ENCODE data around the gene SRRM4.

The SRRM4 gene

GRCh38 chr12:118981285-118982211, at the start of gene SRRM4:
Gene SRRM4, plus strand, starts transcription at chr12:118981541. Its CDS starts 342 bp downstream, at chr12:118981883.
- peak within 1 kb of the TSS; percentile 85 for H3K27ac ChIP-seq
- TF ChIP-seq, protein P1, sequence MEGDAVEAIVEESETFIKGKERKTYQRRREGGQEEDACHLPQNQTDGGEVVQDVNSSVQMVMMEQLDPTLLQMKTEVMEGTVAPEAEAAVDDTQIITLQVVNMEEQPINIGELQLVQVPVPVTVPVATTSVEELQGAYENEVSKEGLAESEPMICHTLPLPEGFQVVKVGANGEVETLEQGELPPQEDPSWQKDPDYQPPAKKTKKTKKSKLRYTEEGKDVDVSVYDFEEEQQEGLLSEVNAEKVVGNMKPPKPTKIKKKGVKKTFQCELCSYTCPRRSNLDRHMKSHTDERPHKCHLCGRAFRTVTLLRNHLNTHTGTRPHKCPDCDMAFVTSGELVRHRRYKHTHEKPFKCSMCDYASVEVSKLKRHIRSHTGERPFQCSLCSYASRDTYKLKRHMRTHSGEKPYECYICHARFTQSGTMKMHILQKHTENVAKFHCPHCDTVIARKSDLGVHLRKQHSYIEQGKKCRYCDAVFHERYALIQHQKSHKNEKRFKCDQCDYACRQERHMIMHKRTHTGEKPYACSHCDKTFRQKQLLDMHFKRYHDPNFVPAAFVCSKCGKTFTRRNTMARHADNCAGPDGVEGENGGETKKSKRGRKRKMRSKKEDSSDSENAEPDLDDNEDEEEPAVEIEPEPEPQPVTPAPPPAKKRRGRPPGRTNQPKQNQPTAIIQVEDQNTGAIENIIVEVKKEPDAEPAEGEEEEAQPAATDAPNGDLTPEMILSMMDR (IDR thresholded peaks at IDR 0.05) = no peak
- no peak for TF ChIP-seq ZFX (IDR thresholded peaks at IDR 0.05; ENCODE audit: borderline replicate concordance)

DNA sequence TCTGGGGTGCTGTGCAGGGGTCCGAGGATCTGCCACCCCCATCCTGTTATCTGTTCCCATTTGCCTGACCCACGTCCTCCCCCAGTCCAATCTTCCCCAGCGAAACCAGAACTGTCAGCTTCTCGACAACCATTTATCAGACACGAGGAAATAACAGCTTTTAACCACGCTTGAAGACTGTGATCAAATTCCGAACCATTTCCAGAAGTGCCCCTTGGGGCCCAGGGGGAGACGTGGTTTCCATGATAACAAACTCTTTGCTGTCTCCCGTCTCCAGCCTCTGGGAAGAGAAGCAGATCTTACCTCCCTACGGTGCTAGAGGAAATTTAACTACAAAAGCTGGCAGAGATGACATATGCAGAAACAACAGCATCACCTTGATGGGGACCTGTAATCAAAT, 35.1 kb upstream of the SRRM4 start:
- no peak overlapping the region for H3K27ac ChIP-seq
- TF ChIP-seq, protein P1 (IDR thresholded peaks at IDR 0.05) = no peak
- no peak for TF ChIP-seq ZFX (IDR thresholded peaks at IDR 0.05; ENCODE audit: borderline replicate concordance)

DNA sequence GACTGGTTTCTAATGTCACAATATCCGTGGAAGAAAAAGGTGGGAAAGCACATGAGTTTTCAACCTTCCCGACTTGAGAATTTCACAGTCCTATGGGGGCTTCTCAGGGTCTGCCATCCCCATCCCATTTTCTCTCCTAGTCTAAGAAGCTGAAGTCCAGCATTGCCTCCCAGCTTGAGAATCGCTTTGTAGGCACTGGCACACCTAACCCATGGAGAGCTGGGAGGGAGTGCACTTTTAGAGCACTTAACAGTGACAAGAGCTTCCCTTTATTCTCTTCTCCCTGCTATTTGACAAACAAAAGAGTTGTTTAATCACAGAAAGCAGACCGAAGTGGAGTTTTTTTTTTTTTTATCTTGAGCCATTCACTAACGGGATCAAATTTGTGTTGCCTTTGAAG, 22.8 kb upstream of the SRRM4 start:
- TF ChIP-seq, protein P1 (IDR thresholded peaks at IDR 0.05) = no peak
- TF ChIP-seq ZFX (IDR thresholded peaks at IDR 0.05; ENCODE audit: borderline replicate concordance) = no peak

DNA sequence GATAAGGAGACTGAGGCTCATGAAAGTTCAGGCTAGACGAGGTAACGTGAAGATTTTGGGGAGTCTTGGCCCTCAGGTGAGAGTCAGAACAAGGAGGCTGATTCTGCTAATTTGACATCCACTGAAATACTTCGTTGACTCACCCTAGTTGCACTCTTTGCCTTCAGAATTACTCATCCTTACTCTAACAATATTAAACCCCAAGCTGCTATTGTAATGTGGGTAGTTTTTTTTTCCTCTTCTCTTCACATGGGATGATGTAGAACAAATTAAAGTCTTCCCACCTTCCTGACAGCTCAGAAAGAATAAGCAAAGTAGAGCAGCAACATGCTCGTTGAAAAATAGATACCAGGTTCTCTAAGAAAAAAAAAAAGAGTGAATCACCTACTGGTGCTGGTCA, 22.0 kb upstream of the SRRM4 start:
- H3K27ac ChIP-seq = no peak overlapping the region
- TF ChIP-seq, protein P1 (IDR thresholded peaks at IDR 0.05) = no peak
- TF ChIP-seq ZFX (IDR thresholded peaks at IDR 0.05; ENCODE audit: borderline replicate concordance) = no peak

More for the DNA sequence above, 22.8 kb upstream of the SRRM4 start:
- H3K27ac ChIP-seq = no peak overlapping the region

DNA sequence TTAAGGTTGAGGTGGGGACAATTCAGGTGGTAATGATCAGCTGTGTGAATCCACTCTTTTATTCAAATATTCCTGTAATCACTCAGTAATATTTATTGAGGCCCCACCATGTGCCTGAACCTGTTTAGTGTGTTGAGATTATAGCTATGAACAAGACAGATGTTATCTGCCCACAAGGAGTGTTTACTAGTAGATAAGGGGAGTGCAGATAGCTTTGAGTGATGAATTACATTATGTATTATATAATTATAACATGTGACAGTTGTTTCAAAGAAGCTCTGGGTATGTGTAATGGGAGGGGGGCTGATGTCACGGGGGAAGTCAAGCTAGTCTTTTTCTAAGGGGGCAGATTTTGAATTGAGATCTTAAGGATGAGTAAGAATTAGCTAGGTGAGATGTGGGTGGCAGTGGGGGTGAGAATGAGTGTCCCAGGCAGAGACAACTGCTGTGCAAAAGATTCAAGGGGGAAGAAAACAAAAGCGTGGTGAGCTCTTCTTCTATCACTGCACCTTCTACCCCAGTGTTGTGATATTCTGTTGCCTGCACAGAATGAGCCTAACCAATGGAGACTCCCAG, 21.3 kb upstream of the SRRM4 start:
- H3K27ac ChIP-seq = no peak overlapping the region
- TF ChIP-seq, protein P1 (IDR thresholded peaks at IDR 0.05) = no peak
- TF ChIP-seq ZFX (IDR thresholded peaks at IDR 0.05; ENCODE audit: borderline replicate concordance) = no peak

DNA sequence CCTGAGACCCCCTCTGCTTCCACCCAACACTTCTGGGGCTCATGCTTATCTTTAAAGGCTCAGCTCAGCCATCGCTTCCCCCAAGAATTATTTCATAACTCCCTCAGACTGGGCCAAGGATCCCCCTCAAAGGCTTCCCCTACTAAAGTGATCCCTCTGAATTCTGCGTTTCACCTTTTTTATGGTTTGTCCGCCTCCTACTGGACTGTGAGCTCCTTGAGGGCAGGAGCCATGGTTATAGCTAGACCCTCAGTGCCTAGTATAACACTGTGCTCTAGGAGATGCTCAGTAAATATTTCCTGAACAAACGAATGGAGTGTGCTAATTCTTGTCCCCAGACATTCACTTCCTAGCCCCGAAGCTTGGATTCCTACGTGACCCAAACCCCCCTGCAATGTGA, 20.5 kb upstream of the SRRM4 start:
- no peak overlapping the region for H3K27ac ChIP-seq
- no peak for TF ChIP-seq ZFX (IDR thresholded peaks at IDR 0.05; ENCODE audit: borderline replicate concordance)
- TF ChIP-seq, protein P1 (IDR thresholded peaks at IDR 0.05) = no peak

DNA sequence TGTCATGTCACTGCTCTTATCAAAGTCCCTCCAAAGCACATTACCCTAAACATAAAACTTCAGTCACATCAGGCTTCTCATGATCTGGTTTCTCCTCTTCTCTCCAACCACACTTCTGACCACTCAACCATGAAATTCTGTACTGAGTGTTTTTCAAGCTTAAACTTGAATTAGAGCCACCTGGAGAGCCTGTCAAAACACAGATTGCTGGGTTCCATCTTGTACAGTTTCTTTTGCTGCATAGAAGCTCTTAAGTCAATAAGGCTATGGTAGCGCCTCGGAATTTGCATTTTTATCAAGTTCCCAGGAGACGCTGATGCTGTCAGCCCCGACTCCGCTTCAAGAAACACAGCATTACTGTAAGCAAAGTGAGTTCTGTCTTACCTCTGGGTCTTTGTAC, 16.4 kb upstream of the SRRM4 start:
- TF ChIP-seq, protein P1 (IDR thresholded peaks at IDR 0.05) = no peak
- TF ChIP-seq ZFX (IDR thresholded peaks at IDR 0.05; ENCODE audit: borderline replicate concordance) = no peak
- H3K27ac ChIP-seq = no peak overlapping the region
